IPS DF 4.7 (cell line): ENCODE results near the gene BCKDK.

Source experiments
- DNase-seq: peaks from one replicate; pipeline ENCODE4 v3.0.0-alpha.2; 2013; ENCODE audit warnings: low spot score; ENCODE audit errors: extremely low read depth

BCKDK gene

DNA sequence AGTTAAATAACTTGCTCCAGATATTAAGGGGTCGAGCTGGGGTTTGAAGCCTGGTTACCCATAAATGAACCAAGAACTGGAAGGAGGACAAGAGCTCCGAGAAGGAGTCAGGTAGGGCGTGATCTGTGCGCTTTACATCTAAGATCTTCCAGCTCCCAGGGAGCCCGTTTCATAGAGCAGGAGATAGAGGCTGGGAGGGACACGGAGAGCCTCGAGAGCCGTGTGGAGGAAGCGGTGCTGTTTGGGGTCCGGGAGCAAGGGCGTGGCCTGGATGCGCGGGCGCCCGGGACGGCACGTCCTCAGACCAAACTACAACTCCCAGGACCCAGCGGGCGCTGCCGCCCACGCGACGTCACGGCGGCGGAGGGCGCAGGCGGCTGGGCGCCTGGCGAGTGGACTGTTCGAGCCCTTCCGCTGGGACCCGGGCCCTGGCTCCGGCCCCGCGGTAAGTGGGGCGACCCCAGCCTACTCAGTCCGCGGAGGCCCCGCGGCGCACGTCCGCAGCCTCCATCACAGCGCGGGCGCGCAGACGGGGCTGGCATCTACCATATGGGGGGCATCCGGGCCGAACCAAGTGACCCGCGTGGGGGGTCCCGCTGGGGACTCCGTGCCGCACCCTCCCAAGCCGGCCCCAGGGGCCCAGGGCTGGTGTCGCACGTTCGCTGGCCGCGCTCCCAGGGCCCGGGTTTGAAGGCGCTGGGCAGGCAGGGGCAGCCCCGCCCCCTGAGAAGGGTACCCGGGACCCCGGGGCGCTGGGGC, at the start of gene BCKDK:
TSS of gene BCKDK (plus strand) at position 352 of the 759 bp plus-strand sequence. CDS start 838 bp downstream, outside the sequence.
- DNase-seq: no peak

DNA sequence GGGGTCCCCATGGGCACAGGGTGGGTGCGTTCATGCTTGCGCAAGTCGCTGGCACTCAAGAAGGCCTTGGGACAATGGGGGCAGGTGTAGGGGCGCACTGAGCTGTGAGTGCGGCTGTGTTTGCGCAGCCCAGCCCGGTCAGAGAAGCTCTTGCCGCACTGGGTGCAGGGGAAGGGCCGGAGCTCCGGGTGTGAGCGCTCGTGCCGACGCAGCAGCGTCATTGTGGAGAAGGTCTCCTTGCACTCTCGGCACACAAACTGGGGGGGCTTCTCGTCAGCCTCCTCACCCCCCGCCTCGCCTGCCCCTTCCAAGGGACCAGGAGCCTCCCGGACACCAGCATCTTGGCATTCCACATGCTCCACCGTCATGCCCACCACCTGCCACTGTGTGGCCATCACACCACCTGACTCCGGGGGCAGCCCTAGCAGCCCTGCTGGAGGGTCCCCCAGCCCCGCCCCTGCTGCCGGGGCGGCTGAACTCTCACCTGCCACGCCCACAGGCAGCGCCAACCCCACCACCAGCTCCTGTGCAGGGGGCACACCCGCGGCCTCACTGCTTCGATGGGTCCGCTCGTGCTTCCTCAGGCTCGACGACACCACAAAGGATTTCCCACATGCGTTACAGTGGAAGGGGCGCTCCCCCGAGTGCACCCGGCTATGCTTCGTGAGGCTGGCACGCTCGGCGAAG, 46.9 kb upstream of the BCKDK start:
- DNase-seq: no peak

DNA sequence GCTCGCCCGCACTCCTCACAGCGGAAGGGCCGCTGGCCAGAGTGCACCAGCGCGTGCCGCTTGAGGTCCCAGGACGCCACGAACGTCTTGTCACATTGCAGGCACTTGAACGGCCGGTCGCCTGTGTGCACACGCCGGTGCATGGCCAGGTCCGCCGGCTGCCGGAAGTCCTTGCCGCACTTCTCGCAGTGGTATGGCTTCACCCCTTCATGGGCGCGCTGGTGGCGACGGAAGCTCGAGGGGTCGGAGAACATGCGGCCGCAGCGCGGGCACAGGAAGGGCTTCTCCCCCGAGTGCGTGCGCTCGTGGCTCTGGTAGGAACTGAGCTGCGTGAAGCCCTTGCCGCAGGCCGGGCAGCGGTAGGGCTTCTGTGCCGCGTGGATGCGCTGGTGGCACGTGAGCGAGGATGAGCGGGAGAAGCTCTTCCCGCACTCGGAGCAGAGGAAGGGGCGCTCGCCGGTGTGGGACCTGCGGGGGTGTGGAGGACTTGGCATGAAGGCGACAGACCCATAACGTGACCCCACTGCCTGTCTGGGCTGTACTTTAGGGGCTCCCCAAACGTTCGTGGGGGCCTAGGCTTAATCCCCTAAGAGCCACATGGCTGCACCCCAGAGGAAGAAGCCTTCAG, 46.3 kb upstream of the BCKDK start:
- DNase-seq: no peak

DNA sequence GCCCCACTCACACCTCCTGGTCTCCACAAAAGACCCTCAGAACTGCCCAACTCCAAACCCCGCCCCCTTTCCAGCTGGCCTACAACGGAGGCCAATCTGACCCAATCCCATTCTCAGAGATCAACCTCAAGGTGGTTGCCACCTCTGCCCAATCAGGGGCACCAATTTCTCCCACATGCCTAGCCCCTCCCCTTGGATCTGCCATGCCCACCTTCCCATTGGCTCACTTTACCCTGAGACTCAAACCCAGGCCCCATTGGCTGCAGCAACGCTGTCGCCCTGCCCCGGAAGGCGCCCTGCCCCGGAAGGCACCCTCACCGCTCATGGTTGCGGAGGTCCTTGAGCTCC, 44.7 kb upstream of the BCKDK start:
- no peak for DNase-seq

DNA sequence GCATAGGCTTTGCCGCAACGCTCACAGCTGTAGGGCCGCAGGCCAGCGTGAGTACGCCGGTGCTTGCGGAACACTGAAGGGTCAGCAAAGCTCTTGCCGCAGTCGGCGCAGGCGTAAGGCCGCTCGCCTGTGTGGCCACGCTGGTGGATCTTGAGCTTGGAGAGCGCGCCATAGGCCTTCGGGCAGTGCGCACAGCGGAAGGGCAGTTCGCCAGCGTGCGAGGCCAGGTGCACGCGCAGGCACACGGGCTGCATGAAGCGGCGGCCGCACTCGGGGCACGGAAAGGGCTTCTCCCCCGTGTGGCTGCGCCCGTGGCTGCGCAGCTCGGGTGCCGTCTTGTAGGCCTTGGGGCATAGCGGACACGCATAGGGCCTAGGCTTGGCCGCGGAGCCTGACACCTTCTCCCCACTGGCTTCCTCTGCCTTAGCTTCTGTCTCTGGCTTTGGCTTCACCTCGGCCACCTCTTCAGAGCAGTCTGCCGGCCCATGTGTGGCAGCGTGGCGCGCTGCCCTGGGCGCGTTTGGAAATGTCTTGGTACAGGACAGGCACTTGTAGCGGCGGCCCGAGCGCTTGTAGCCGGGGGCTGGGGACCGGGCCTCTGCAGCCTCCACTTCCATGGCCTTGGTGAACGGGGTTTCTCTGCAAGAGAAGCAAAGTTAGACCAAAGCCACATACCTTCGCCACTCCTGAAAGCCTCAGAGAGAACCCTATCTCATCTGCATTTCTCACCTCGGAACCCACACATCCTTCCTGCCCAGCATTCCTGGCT, 44.2 kb upstream of the BCKDK start:
- no peak for DNase-seq

DNA sequence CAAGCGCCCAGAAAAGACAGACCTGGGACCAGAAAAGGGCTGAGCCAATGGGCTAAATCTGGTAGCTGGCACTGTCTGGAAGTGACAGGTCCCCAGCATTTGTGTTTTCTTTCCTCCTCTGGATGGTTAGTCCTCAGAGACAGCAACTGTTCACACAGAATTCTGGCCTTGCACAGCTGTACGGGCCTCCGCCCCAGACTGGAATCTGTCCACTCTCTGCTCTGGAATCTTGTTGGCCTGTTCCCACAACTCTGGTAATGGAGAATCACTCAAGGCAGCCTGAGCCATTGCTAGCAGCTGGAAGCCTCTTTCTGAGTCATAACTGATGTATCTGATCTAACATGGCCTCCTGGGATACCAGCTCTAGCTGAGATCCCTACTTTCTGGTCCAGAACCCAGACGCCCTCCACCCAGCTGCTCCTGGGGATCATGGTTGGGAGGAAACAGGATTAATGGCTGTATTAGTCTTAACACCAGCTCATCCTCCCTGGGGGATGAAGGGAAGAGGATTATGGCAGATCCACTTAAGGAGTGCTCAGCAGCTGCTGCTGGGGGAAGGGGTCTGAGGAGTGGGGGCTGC, 43.2 kb upstream of the BCKDK start:
- DNase-seq: no peak

DNA sequence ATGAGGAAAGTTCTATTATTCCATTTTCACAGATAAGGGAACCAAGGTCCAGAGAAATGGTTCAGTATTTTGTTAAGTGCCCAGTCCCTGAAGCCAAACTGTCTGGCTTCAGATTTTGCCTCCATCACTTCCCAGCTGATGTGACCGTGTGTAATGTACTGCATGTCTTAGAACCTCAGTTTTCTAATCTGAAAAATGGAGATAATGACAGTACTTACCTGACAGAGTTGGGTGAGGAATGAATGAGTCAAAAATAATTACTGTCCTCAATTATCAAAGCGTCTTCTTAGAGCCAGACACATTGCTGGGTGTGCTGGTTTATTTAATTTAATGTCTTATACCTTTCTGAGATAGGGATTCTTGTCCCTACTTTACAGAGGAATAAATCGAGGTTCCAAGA, 40.8 kb upstream of the BCKDK start:
- DNase-seq: no peak

DNA sequence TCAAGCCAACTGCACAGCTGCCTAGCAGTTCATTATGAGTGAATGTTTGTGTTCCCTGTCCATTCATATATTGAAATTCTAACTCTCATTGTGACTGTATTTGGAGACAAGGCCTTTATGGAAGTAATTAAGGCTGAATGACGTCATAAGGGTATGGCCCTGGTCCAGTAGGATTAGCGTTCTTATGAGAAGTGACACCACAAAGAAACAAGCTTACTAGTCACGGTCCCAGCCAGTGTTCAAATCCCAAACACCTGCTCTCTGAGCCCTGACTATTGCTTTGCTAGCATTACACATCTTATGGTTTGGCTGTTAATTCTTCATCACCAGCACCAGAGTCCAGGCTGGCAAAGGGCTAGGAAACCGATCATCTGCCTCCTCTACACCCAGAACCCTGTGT, 36.3 kb upstream of the BCKDK start:
- DNase-seq: no peak

DNA sequence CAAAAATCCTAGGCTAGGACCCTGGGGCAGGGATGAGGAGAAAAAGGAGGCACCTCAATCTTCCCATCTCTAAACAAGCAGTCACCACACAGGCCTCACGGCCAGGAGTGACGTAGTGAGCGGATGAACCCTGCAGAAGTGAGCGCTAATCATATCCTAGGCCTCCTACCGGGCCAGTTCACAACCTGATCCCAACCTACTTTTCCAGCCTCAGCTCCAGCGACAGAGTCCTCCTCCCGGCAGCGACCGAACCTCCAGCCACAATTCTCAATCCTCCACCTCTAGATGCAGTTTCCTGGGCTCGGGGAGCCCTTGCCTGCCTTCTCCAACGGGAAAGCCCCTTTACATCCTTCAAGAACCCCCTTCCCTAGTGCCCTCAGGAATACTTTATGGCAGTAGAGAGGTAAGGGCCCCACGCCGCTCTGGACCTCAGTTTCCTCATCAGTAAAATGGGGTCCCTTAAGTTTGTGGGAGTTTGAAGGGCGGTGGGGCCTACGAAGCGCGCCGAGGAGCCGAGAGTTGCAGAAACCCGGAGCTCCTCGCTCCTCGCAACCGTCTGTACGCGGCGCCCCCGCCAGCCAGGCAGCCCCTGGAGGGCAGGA, 35.5 kb upstream of the BCKDK start:
- DNase-seq: no peak

DNA sequence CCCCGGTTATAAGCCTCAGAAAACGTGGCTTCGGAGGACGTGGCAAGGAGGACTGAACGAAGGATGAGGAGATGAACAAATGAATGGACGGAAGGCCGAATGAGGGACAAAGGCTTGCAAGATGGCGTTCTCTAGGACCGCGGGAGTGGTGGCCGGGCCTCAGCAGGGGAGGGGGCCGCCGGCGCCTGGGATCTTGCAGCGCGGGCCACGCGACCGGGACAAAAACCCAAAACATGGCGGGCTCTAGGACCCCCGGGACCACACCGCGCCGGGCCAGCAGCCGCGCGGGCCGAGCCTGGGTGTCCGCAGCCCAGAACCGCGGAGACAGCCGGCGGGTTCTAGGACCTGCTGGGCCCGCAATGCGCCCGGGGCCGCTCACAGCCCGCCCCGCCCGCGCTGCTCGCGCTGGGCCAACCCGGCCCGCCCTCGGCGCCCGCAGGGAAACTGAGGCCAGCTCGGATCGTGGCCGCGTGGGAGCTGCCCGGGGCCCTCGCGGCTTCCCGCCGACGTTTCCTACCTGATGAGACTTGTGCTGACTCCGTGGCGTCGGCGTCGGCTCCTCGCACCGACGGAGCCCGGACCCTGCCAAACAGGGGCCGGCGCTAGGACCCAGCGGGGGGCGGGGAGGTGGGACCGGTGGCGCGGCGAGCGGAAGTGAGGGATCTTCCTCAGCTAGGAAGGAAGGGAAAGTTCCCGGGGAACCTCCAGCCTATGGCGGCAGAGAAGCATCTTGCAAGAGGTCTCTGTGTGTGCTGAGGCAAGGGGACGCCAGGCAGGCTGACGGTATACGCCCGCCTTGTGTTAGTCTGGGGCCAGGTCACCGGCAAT, 34.8 kb upstream of the BCKDK start:
- DNase-seq: no peak

DNA sequence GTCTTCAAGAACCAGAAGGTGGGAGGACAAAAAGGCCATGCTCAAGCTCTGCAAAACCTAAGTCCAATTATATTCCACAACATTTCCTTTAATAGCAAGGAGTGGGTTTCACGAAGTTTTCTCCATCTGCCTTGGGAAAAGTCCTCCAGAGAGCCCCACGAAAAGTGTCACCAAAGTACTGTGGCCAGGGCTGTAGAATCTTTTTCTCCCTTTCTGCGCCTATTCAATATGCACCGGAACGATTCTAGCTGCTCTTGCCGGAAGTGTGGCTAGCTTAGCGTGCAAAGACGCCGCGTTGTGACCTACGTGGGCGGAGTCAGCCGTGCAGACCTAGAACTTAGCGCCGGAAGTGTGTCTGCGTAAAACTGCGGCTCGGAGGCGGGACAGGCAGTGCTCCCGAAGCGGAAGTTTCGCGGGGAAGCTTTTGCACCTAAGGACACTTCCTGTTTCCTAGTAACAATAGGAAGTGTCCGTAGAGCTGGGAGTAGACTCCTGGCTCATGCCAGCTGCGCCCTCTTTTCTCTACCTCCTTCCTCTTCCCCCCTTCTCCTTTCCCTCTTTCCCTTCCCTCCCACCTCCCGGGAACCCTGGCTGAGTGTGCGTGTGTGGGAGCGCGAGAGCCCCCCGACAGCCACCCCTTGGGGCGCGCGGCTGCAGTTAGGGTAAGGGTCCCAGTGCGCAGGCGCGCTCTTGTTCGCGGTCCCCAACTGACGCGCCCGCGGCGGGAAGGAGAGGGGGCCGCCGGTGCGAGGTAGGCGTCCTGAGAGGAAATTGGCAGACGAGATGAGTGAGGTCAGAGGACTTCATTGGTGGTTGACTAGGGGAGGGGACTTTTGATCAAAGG, 34.0 kb upstream of the BCKDK start, which contains the start of the genes ZNF646 and ZNF668:
TSS of gene ZNF646 (plus strand) at position 453 of the 844 bp plus-strand sequence. CDS start 1,903 bp downstream, outside the sequence.
TSS of gene ZNF668 (minus strand) at position 271 of the 844 bp plus-strand sequence. CDS start 9,781 bp downstream, outside the sequence.
- DNase-seq: peak; percentile 95

DNA sequence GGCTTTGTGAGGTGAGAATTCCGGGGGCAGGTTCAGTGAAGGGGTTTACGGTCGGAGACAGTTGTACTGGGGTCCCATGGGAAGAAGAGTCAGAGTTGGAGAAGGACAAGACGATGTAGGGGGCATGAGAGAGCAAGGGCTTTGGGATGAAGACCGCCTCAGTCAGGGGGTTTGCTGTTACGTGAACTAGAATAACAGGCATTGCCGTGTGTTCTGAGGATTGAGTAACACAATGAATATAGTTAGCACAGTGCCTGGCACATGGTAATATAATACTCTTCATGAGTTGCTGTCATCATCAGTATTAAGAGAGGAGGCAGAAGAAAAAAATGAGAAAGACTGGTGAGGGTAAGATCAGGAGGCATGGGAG, 33.4 kb upstream of the BCKDK start:
- no peak for DNase-seq

DNA sequence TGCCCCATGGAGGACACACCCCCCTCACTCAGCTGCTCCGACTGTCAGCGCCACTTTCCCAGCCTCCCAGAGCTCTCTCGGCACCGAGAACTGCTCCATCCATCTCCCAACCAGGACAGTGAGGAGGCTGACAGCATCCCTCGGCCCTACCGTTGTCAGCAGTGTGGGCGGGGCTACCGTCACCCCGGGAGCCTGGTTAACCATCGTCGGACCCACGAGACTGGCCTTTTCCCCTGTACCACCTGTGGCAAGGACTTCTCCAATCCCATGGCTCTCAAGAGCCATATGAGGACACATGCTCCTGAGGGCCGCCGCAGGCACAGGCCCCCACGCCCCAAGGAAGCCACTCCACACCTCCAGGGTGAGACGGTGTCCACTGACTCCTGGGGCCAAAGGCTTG, 31.9 kb upstream of the BCKDK start:
- DNase-seq: no peak

DNA sequence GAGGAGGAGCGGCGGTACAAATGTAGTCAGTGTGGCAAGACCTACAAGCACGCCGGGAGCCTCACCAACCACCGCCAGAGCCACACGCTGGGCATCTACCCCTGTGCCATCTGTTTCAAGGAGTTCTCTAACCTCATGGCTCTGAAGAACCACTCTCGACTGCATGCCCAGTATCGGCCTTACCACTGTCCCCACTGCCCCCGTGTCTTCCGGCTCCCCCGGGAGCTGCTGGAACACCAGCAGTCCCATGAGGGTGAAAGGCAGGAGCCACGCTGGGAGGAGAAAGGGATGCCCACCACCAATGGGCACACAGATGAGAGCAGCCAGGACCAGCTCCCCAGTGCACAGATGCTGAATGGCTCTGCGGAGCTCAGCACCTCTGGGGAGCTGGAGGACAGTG, 31.2 kb upstream of the BCKDK start:
- no peak for DNase-seq

DNA sequence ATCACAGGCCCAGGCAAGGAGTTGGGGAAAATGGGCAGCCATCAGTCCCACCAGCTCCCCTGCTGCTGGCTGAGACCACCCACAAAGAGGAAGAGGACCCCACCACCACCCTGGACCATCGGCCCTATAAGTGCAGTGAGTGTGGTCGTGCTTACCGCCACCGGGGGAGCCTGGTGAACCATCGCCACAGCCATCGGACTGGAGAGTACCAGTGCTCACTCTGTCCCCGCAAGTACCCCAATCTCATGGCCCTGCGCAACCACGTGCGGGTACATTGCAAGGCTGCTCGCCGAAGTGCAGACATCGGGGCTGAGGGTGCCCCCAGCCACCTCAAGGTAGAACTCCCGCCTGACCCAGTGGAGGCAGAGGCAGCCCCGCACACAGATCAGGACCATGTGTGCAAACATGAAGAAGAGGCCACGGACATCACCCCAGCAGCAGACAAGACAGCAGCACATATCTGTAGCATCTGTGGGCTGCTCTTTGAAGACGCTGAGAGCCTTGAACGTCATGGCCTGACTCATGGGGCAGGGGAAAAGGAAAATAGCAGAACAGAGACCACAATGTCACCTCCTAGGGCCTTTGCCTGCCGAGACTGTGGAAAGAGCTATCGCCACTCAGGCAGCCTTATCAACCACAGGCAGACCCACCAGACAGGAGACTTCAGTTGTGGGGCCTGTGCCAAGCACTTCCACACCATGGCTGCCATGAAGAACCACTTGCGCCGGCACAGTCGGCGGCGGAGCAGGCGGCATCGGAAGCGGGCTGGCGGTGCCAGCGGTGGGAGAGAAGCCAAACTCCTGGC, 30.4 kb upstream of the BCKDK start:
- DNase-seq: no peak

DNA sequence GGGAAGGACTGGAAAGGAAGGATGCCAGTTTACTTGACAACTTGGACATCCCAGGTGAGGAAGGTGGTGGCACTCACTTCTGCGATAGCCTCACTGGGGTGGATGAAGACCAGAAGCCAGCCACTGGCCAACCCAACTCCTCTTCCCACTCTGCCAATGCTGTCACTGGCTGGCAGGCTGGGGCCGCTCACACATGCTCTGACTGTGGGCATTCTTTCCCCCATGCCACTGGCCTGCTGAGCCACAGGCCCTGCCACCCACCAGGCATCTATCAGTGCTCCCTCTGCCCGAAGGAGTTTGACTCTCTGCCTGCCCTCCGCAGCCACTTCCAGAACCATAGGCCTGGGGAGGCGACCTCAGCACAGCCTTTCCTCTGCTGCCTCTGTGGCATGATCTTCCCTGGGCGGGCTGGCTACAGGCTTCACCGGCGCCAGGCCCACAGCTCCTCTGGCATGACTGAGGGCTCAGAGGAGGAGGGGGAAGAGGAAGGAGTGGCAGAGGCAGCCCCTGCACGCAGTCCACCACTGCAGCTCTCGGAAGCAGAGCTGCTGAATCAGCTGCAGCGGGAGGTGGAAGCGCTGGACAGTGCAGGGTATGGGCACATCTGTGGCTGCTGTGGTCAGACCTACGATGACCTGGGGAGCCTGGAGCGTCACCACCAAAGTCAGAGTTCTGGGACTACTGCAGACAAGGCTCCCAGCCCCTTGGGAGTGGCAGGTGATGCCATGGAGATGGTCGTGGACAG, 29.4 kb upstream of the BCKDK start:
- no peak for DNase-seq

DNA sequence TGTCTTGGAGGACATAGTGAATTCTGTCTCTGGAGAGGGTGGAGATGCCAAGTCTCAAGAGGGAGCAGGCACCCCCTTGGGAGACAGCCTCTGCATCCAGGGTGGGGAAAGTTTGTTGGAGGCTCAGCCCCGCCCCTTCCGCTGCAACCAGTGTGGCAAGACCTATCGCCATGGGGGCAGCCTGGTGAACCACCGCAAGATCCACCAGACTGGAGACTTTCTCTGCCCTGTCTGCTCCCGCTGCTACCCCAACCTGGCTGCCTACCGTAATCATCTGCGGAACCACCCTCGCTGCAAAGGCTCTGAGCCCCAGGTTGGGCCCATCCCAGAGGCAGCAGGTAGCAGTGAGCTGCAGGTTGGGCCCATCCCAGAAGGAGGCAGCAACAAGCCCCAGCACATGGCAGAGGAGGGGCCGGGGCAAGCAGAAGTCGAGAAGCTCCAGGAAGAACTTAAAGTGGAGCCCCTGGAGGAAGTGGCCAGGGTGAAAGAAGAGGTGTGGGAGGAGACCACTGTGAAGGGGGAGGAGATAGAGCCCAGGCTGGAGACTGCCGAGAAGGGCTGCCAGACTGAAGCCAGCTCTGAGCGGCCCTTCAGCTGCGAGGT, 28.7 kb upstream of the BCKDK start:
- DNase-seq: no peak
